Ovary (tissue), 9 donors: Measurements from ENCODE around the gene SULT1C2. TPM values are rescaled to one million over a fixed set of nuclear protein-coding genes. Genes with fewer than 3 reads are reported as not detected.

Experiments used
- DNase-seq, 5 donors: peaks; one replicate each; pipeline ENCODE4 v3.0.0-alpha.2; 2019 to 2020
- H3K27ac ChIP-seq, 2 donors: fragments of 200-600 bp; one replicate each; pipeline versions ENCODE4 v1.5.1 to v1.8.0; 2019 to 2022
- H3K27me3 ChIP-seq: fragments of 200-600 bp; one replicate; pipeline ENCODE4 v1.8.0; 2022
- H3K36me3 ChIP-seq: fragments of 200-600 bp; sonication (generic); one replicate; pipeline ENCODE4 v1.5.1; 2019
- H3K4me1 ChIP-seq: one replicate; pipeline ENCODE4 v1.8.1; 2013; ENCODE audit warnings: mild to moderate bottlenecking, moderate library complexity; ENCODE audit not compliant: insufficient read depth
- H3K4me3 ChIP-seq: fragments of 200-600 bp; sonication (generic); one replicate; pipeline ENCODE4 v1.5.1; 2017
- H3K9me3 ChIP-seq, 2 donors: fragments of 200-600 bp in 1 of 2; sonication (generic) in 1 of 2; one replicate each; pipeline versions ENCODE4 v1.5.1 to v1.8.1; 2013 to 2019; ENCODE audit warnings: mild to moderate bottlenecking in 1 of 2, moderate library complexity in 1 of 2
- EP300 ChIP-seq: sonication (generic); formaldehyde crosslinking; IDR thresholded peaks from one replicate; pipeline ENCODE4 v1.6.1; 2017; ENCODE audit warnings: antibody characterized with exemption
- POLR2A ChIP-seq: fragments of 450-650 bp; IDR thresholded peaks from one replicate; pipeline ENCODE4 v1.6.1; 2017; ENCODE audit warnings: antibody characterized with exemption, mild to moderate bottlenecking, moderate library complexity
- WGBS, 3 donors: extraction: QIAGEN DNeasy Blood & Tissue Kit in 1 of 3; methylation state at CpG; one replicate each; pipeline versions ENCODE4 v1.1.5 to v1.1.7; 2013 to 2017; 5-methylcytosine and 5-hydroxymethylcytosine counted together
- intact Hi-C, 4 donors: fragments of 100-400 bp; cut with DNase I; formaldehyde crosslinking; loops; one replicate each; pipeline versions ENCODE4 v1.11.0 to v1.15.1; 2022 to 2023
- polyA plus RNA-seq, 2 donors: library from polyadenylated mRNA; stranded (reverse); fragments of 200-250 nt in 1 of 2; fragments of 350-450 nt in 1 of 2; fragmentation: Illumina TruSeq in 1 of 2; extraction: RNeasy Lipid Tissue Mini Kit (QIAGEN cat#74804) in 1 of 2; gene quantifications; one replicate each; pipeline ENCODE4 v1.2.3, GENCODE V29; 2013 to 2014
- total RNA-seq, 7 donors: library from RNA; depleted of rRNA in 2 of 7; stranded (reverse); fragments of >200 nt in 2 of 7; fragmentation: NEBNext Ultra II Directional in 3 of 7; extraction: Animal tissue kit (Norgen Biotek cat#: 25700) in 3 of 7; gene quantifications; one replicate each; pipeline versions ENCODE4 v1.1.0 to v1.2.4, GENCODE V29; 2016 to 2023
- TF ChIP-seq, protein P1 (sequence below), 3 donors: fragments of 450-650 bp in 2 of 3; fragments of 200-600 bp in 1 of 3; IDR thresholded peaks; one replicate each; pipeline versions ENCODE4 v1.5.1 to v1.8.0; 2016 to 2022; ENCODE audit warnings: antibody characterized with exemption in 3 of 3, mild to moderate bottlenecking in 1 of 3
- donor health status: DM: no; HTN: no; CAD: no; lungs with moderate emphysema.
- donor health status: DM: no; HTN: no; CAD: no.
- donor health status: Bipolar disorder and iron deficiency.
- donor health status: DM: yes; HTN: yes; CAD: no.
- donor health status: DM: no; HTN: no; CAD: no.
- donor health status: DM: yes; HTN: yes; CAD: no.

The SULT1C2 gene
- total and polyA plus RNA-seq, 9 donors: under 0.01 to 3.2 (median 0.40) TPM

DNA sequence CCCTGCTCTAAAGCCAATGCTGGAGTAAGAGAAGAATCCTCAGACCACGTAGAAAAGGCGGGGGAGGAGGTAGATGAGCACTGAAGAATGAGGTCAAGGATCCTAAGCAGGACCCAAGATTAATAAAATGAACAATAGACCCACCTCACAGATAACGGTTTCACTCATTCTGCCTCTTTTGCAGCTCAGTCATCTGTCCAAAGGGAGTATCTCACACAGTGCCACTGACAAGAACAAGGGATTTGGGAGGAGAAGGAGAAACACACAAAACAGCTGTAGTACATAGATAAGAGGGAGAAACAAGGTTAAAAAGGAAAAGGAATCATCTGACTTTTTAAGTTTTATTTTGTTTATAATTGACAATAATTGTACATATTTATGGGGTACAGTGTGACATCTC is 58.1 kb downstream of the SULT1C2 start:
- WGBS, 3 donors: 21 to 36% (median 22%) methylated on average over 3 of the region's 3 CpGs
- DNase-seq: no peak
- Histone ChIP-seq H3K27me3 (no peaks in the 10 kb centered on the region), H3K36me3 (no peaks in the 10 kb centered on the region), H3K4me1 (no peaks in the 10 kb centered on the region), H3K4me3 (no peak overlapping the region), H3K9me3 (no peaks in the 10 kb centered on the region), H3K27ac (no peak overlapping the region)
- intact Hi-C loops: loop anchor here in 1 of 4 donors (10.0 kb wide), 1 partner anchor 238 kb away; no protein-coding TSS in a partner anchor
- TF ChIP-seq POLR2A: no peak
- TF ChIP-seq, protein P1, sequence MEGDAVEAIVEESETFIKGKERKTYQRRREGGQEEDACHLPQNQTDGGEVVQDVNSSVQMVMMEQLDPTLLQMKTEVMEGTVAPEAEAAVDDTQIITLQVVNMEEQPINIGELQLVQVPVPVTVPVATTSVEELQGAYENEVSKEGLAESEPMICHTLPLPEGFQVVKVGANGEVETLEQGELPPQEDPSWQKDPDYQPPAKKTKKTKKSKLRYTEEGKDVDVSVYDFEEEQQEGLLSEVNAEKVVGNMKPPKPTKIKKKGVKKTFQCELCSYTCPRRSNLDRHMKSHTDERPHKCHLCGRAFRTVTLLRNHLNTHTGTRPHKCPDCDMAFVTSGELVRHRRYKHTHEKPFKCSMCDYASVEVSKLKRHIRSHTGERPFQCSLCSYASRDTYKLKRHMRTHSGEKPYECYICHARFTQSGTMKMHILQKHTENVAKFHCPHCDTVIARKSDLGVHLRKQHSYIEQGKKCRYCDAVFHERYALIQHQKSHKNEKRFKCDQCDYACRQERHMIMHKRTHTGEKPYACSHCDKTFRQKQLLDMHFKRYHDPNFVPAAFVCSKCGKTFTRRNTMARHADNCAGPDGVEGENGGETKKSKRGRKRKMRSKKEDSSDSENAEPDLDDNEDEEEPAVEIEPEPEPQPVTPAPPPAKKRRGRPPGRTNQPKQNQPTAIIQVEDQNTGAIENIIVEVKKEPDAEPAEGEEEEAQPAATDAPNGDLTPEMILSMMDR (IDR thresholded peaks at IDR 0.05): no peak
- TF ChIP-seq EP300: no peak

DNA sequence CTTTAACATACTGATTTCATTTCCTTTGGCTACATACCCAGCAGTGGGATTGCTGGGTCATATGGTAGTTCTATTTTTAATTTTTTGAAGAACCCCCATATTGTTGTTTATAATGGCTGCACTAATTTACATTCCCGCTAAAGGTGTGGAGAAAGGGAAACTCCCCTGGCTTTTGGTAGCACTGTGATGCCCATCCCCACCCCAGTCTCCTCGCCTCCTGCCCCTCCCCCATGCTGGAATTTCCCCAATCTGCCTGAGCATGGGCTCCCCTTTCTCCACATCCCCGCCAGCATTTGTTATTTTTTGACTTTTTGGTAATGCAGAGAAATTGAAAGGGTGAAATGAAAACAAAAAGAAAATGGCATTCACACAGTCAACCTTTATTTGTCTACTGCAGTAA is 59.1 kb downstream of the SULT1C2 start:
- TF ChIP-seq, protein P1 (IDR thresholded peaks at IDR 0.05): no peak
- TF ChIP-seq EP300: no peak
- no peak for TF ChIP-seq POLR2A
- no peak for DNase-seq
- Histone ChIP-seq H3K4me3 (no peak overlapping the region), H3K36me3 (no peaks in the 10 kb centered on the region), H3K27ac (no peak overlapping the region), H3K4me1 (no peaks in the 10 kb centered on the region), H3K9me3 (no peaks in the 10 kb centered on the region), H3K27me3 (no peaks in the 10 kb centered on the region)
- WGBS, 3 donors: 81 to 85% (median 84%) methylated on average over 3 of the region's 3 CpGs
- intact Hi-C loops: loop anchor here in 1 of 4 donors (10.0 kb wide), 1 partner anchor 237 kb away; no protein-coding TSS in a partner anchor

- Histone ChIP-seq H3K27ac (no peak overlapping the region), H3K27me3 (no peaks in the 10 kb centered on the region), H3K9me3 (no peaks in the 10 kb centered on the region), H3K4me3 (no peak overlapping the region), H3K36me3 (no peaks in the 10 kb centered on the region), H3K4me1 (no peaks in the 10 kb centered on the region)
- intact Hi-C loops: loop anchor here in 1 of 4 donors (10.0 kb wide), 1 partner anchor 236 kb away; no protein-coding TSS in a partner anchor
- no peak for DNase-seq
- TF ChIP-seq EP300 (no peak), POLR2A (no peak)
- TF ChIP-seq, protein P1 (IDR thresholded peaks at IDR 0.05): no peak
- WGBS, 3 donors: 69 to 79% (median 75%) methylated on average over 5 of the region's 5 CpGs
These were observed 60.3 kb downstream of the SULT1C2 start for GRCh38 chr2:108348816-108349570.

DNA sequence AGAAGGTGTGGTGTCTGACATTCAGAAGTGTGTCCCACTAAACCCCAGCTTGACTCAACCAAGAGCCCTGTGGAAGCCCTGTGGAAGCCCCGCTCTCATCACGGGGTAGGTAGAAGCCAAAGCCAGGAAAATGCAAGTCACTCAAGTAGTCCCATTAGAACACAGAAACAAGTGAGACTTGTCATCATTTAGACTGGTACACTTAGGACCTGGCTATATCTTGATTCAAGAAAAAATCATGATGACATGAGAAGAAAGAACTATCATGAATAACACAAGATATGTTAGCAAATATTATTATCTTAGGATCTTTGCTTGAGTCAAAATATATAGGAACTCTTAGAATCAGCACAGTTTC is 60.9 kb downstream of the SULT1C2 start:
- H3K27ac ChIP-seq: no peak overlapping the region
- no peaks in the 10 kb centered on the region for H3K9me3 ChIP-seq
- no peaks in the 10 kb centered on the region for H3K27me3 ChIP-seq
- WGBS, 3 donors: 79 to 89% (median 80%) methylated on average over 2 of the region's 2 CpGs
- intact Hi-C loops: loop anchor here in 1 of 4 donors (10.0 kb wide), 1 partner anchor 235 kb away; no protein-coding TSS in a partner anchor
- DNase-seq: no peak
- no peaks in the 10 kb centered on the region for H3K4me1 ChIP-seq
- H3K4me3 ChIP-seq: no peak overlapping the region
- no peaks in the 10 kb centered on the region for H3K36me3 ChIP-seq
- TF ChIP-seq EP300: no peak
- TF ChIP-seq, protein P1 (IDR thresholded peaks at IDR 0.05): no peak
- no peak for TF ChIP-seq POLR2A
